ENCODE measurements around the gene TMED6.
"Not testable (repeated sequence)": the region's sequence is repeated elsewhere in the genome, so short reads cannot be mapped to it uniquely, and the experiment has no call there.

Gene TMED6

GRCh38 chr16:69351309-69352027 is at the start of gene TMED6:
Gene TMED6, minus strand, starts transcription at chr16:69351786. Its CDS starts 33 bp downstream, at chr16:69351753.
- no peak for DNase-seq

- no peak for DNase-seq
Measured at GRCh38 chr16:69399361-69399760, 47.8 kb upstream of the TMED6 start.

- DNase-seq: no peak
Measured at GRCh38 chr16:69397821-69398521, 46.4 kb upstream of the TMED6 start.

GRCh38 chr16:69396187-69397061 is 44.8 kb upstream of the TMED6 start:
- DNase-seq: peak; percentile 81

- no peak for DNase-seq
Measured at GRCh38 chr16:69395859-69396186, 44.2 kb upstream of the TMED6 start.

GRCh38 chr16:69393898-69394849 is 42.6 kb upstream of the TMED6 start:
- DNase-seq: no peak

GRCh38 chr16:69386596-69386995 is 35.0 kb upstream of the TMED6 start:
- no peak for DNase-seq

GRCh38 chr16:69384974-69385373 is 33.4 kb upstream of the TMED6 start:
- DNase-seq: no peak

GRCh38 chr16:69382421-69382820 is 30.8 kb upstream of the TMED6 start:
- DNase-seq: no peak

GRCh38 chr16:69381231-69381630 is 29.6 kb upstream of the TMED6 start:
- no peak for DNase-seq

- DNase-seq: no peak
Measured at GRCh38 chr16:69378760-69379159, 27.2 kb upstream of the TMED6 start.

GRCh38 chr16:69378036-69378435 is 26.4 kb upstream of the TMED6 start:
- DNase-seq: no peak

- no peak for DNase-seq
Measured at GRCh38 chr16:69376393-69377059, 24.9 kb upstream of the TMED6 start.

- DNase-seq: no peak
Measured at GRCh38 chr16:69373019-69373418, 21.4 kb upstream of the TMED6 start.

GRCh38 chr16:69371564-69371963 is 20.0 kb upstream of the TMED6 start:
- no peak for DNase-seq

GRCh38 chr16:69368866-69369265 is 17.3 kb upstream of the TMED6 start:
- no peak for DNase-seq

GRCh38 chr16:69367980-69368379 is 16.4 kb upstream of the TMED6 start:
- no peak for DNase-seq

- no peak for DNase-seq
Measured at GRCh38 chr16:69366431-69366830, 14.8 kb upstream of the TMED6 start.

GRCh38 chr16:69365901-69366300 is 14.3 kb upstream of the TMED6 start:
- no peak for DNase-seq

- no peak for DNase-seq
Measured at GRCh38 chr16:69364088-69364487, 12.5 kb upstream of the TMED6 start.

GRCh38 chr16:69363281-69363717 is 11.7 kb upstream of the TMED6 start:
- no peak for DNase-seq

- not testable (repeated sequence) for DNase-seq
Measured at GRCh38 chr16:69360070-69360469, 8.5 kb upstream of the TMED6 start.
